Measurements from ENCODE around the gene ZNF678. TPM values are rescaled to one million over a fixed set of nuclear protein-coding genes. Genes with fewer than 3 reads are reported as not detected.

Gene ZNF678
- polyA plus RNA-seq, 3 donors = 1.5 to 1.9 (median 1.7) TPM

GRCh38 chr1:227574926-227575325 is 11.6 kb downstream of the ZNF678 start:
- no peak overlapping the region for H2AFZ ChIP-seq (ENCODE audit: insufficient read depth, low read depth, low read length, poor library complexity, severe bottlenecking)
- no peaks in the 10 kb centered on the region for H3K27me3 Mint-ChIP-seq (ENCODE audit: low read depth in 3 of 3)
- peaks cover 35 to 74% of the 10 kb centered on the region in 2 donors for H3K9me3 ChIP-seq (replicated peaks in 1 of 2; ENCODE audit: control insufficient read depth in 1 of 2, insufficient read depth in 1 of 2, low read length in 2 of 2)
- intact Hi-C loops (cut with micrococcal nuclease) = no loop called here
- no peak overlapping the region for H3K27ac Mint-ChIP-seq
- no peak overlapping the region for H3K4me2 ChIP-seq (replicated peaks; ENCODE audit: extremely low read depth, low read length, poor library complexity, severe bottlenecking)
- H3K9ac ChIP-seq (ENCODE audit: insufficient read depth, low read length, poor library complexity, severe bottlenecking) = no peak overlapping the region
- peaks cover 3 to 26% of the 10 kb centered on the region in 2 donors for H3K36me3 Mint-ChIP-seq
- no peaks in the 10 kb centered on the region for H3K4me1 ChIP-seq (ENCODE audit: control insufficient read depth in 1 of 2, insufficient read depth in 2 of 2, low read length in 2 of 2)
- no peak overlapping the region for H3K4me3 ChIP-seq (replicated peaks in 1 of 3; ENCODE audit: low read depth in 2 of 3, low read length in 3 of 3)
- peaks cover 55 to 75% (median 67%) of the 10 kb centered on the region in 7 donors for H3K9me3 Mint-ChIP-seq
- H3K36me3 ChIP-seq (replicated peaks in 1 of 2; ENCODE audit: control insufficient read depth in 1 of 2, insufficient read depth in 2 of 2, low read length in 2 of 2) = peaks cover 0 to 9% of the 10 kb centered on the region in 2 donors
- DNase-seq = no peak
- H3K4me1 Mint-ChIP-seq = no peaks in the 10 kb centered on the region
- peaks cover 65% of the 10 kb centered on the region for H3K79me2 ChIP-seq (ENCODE audit: insufficient read depth, low read length)
- H3K27me3 ChIP-seq (ENCODE audit: control insufficient read depth in 2 of 2, insufficient read depth in 2 of 2, low read length in 2 of 2) = no peaks in the 10 kb centered on the region
- 100% methylated on average over 1 of the region's 1 CpG for WGBS (ENCODE audit: insufficient coverage)
- H3K27ac ChIP-seq (ENCODE audit: low read depth in 1 of 2, low read length in 2 of 2) = no peak overlapping the region
- H4K20me1 ChIP-seq (ENCODE audit: insufficient read depth, low read length) = no peaks in the 10 kb centered on the region
- no peak overlapping the region for H3K4me3 Mint-ChIP-seq
- TF ChIP-seq CTCF (IDR thresholded peaks at IDR 0.05) = no peak

GRCh38 chr1:227576189-227576588 is 12.8 kb downstream of the ZNF678 start:
- Histone ChIP-seq H3K9ac (ENCODE audit: insufficient read depth, low read length, poor library complexity, severe bottlenecking) (no peak overlapping the region), H4K20me1 (ENCODE audit: insufficient read depth, low read length) (no peaks in the 10 kb centered on the region), H2AFZ (ENCODE audit: insufficient read depth, low read depth, low read length, poor library complexity, severe bottlenecking) (no peak overlapping the region), H3K4me3 (replicated peaks in 1 of 3; ENCODE audit: low read depth in 2 of 3, low read length in 3 of 3) (no peak overlapping the region), H3K27me3 (ENCODE audit: control insufficient read depth in 2 of 2, insufficient read depth in 2 of 2, low read length in 2 of 2) (no peaks in the 10 kb centered on the region), H3K4me1 (ENCODE audit: control insufficient read depth in 1 of 2, insufficient read depth in 2 of 2, low read length in 2 of 2) (no peaks in the 10 kb centered on the region), H3K27ac (ENCODE audit: low read depth in 1 of 2, low read length in 2 of 2) (no peak overlapping the region), H3K36me3 (replicated peaks in 1 of 2; ENCODE audit: control insufficient read depth in 1 of 2, insufficient read depth in 2 of 2, low read length in 2 of 2) (peaks cover 0 to 9% of the 10 kb centered on the region in 2 donors), H3K4me2 (replicated peaks; ENCODE audit: extremely low read depth, low read length, poor library complexity, severe bottlenecking) (no peak overlapping the region), H3K9me3 (replicated peaks in 1 of 2; ENCODE audit: control insufficient read depth in 1 of 2, insufficient read depth in 1 of 2, low read length in 2 of 2) (peaks cover 40 to 73% of the 10 kb centered on the region in 2 donors), H3K79me2 (ENCODE audit: insufficient read depth, low read length) (peaks cover 57% of the 10 kb centered on the region)
- peaks cover 53 to 77% (median 65%) of the 10 kb centered on the region in 7 donors for H3K9me3 Mint-ChIP-seq
- H3K4me1 Mint-ChIP-seq = no peaks in the 10 kb centered on the region
- no peak overlapping the region for H3K27ac Mint-ChIP-seq
- intact Hi-C loops (cut with micrococcal nuclease) = no loop called here
- peaks cover 0 to 1% (median 0%) of the 10 kb centered on the region in 3 donors for H3K27me3 Mint-ChIP-seq (ENCODE audit: low read depth in 3 of 3)
- no peak for TF ChIP-seq CTCF (IDR thresholded peaks at IDR 0.05)
- H3K4me3 Mint-ChIP-seq = no peak overlapping the region
- H3K36me3 Mint-ChIP-seq = peaks cover 3 to 26% of the 10 kb centered on the region in 2 donors
- DNase-seq = no peak
